Astrocyte (in vitro differentiated cells and primary cell): ENCODE measurements around the gene BMPR1B. TPM values are rescaled to one million over a fixed set of nuclear protein-coding genes. Genes with fewer than 3 reads are reported as not detected.
A peak's percentile ranks its signal among the peaks of the same experiment; 100 is the strongest.

Experiments used
- DNase-seq: peaks from one replicate; pipeline ENCODE4 v3.0.0-alpha.2; 2010; ENCODE audit warnings: low read depth
- FAIRE-seq: peaks from 2 replicates; lab custom pipeline; 2011; peaks lifted over from hg19 to GRCh38; lab: Jason Lieb, UNC
- H2AFZ ChIP-seq: 2 replicates; pipeline ENCODE4 v1.6.0; 2012; ENCODE audit warnings: low read depth, low read length, inconsistent platforms
- H3K27ac ChIP-seq: 2 replicates; pipeline ENCODE4 v1.5.1; 2011; ENCODE audit warnings: low read depth, low read length, inconsistent platforms
- H3K27me3 ChIP-seq: 2 replicates; pipeline ENCODE4 v1.6.0; 2011; ENCODE audit warnings: low read length, inconsistent platforms; ENCODE audit not compliant: insufficient read depth
- H3K36me3 ChIP-seq: 2 replicates; pipeline ENCODE4 v1.5.1; 2011; ENCODE audit warnings: low read length, inconsistent platforms; ENCODE audit not compliant: insufficient read depth
- H3K4me1 ChIP-seq: 2 replicates; pipeline ENCODE4 v1.5.1; 2011; ENCODE audit warnings: low read length, inconsistent platforms; ENCODE audit not compliant: insufficient read depth
- H3K4me2 ChIP-seq: 2 replicates; pipeline ENCODE4 v1.6.0; 2012; ENCODE audit warnings: low read length, inconsistent platforms
- H3K4me3 ChIP-seq: 2 replicates; pipeline ENCODE4 v1.5.1; 2011; ENCODE audit warnings: low read depth, mild to moderate bottlenecking, low read length, inconsistent platforms; ENCODE audit not compliant: insufficient read depth
- H3K79me2 ChIP-seq: 2 replicates; pipeline ENCODE4 v1.6.0; 2012; ENCODE audit warnings: mild to moderate bottlenecking, low read length, inconsistent platforms; ENCODE audit not compliant: insufficient read depth
- H3K9ac ChIP-seq: 2 replicates; pipeline ENCODE4 v1.6.0; 2012; ENCODE audit warnings: mild to moderate bottlenecking, low read length, inconsistent platforms
- H3K9me3 ChIP-seq: 2 replicates; pipeline ENCODE4 v1.5.1; 2012; ENCODE audit warnings: low read depth, mild to moderate bottlenecking, low read length, inconsistent platforms; ENCODE audit not compliant: insufficient read depth
- H4K20me1 ChIP-seq: 2 replicates; pipeline ENCODE4 v1.6.0; 2012; ENCODE audit warnings: low read length, inconsistent platforms; ENCODE audit not compliant: insufficient read depth
- H3K27ac Mint-ChIP-seq: one replicate; pipeline ENCODE4 v1.8.0; 2021; ENCODE audit warnings: mild to moderate bottlenecking, mixed read lengths; ENCODE audit not compliant: unreplicated experiment
- H3K27me3 Mint-ChIP-seq: one replicate; pipeline ENCODE4 v1.8.0; 2021; ENCODE audit warnings: low read depth, mixed read lengths; ENCODE audit not compliant: unreplicated experiment
- H3K36me3 Mint-ChIP-seq: one replicate; pipeline ENCODE4 v1.8.0; 2021; ENCODE audit warnings: low read depth, mixed read lengths; ENCODE audit not compliant: unreplicated experiment
- H3K4me1 Mint-ChIP-seq: one replicate; pipeline ENCODE4 v1.8.0; 2021; ENCODE audit warnings: low read depth, mixed read lengths; ENCODE audit not compliant: unreplicated experiment
- H3K4me3 Mint-ChIP-seq: one replicate; pipeline ENCODE4 v1.8.0; 2021; ENCODE audit warnings: mild to moderate bottlenecking, moderate library complexity, mixed read lengths; ENCODE audit not compliant: unreplicated experiment
- H3K9me3 Mint-ChIP-seq: one replicate; pipeline ENCODE4 v1.8.0; 2021; ENCODE audit warnings: mild to moderate bottlenecking, mixed read lengths; ENCODE audit not compliant: unreplicated experiment
- EZH2 ChIP-seq: IDR thresholded peaks from 2 replicates; pipeline ENCODE4 v1.6.1; 2012; ENCODE audit warnings: mild to moderate bottlenecking, low read length, inconsistent platforms; ENCODE audit not compliant: insufficient read depth
- total RNA-seq: library from RNA; stranded (reverse); gene quantifications from 2 replicates; pipeline ENCODE4 v1.2.1, GENCODE V29; 2021
- TF ChIP-seq, protein P1 (sequence below): IDR thresholded peaks from 2 replicates; pipeline ENCODE4 v1.5.1; 2011; ENCODE audit warnings: low read depth, mild to moderate bottlenecking, inconsistent platforms, low read length, moderate library complexity; ENCODE audit not compliant: insufficient read depth

BMPR1B gene
- total RNA-seq, 1 donor from 2014 or later: 14.1 TPM

GRCh38 chr4:95105983-95106382 is 348.2 kb downstream of the BMPR1B start:
- Histone ChIP-seq H3K79me2 (no peaks in the 10 kb centered on the region), H3K4me1 (peaks cover 24% of the 10 kb centered on the region), H3K4me2 (peak overlapping the region; percentile 33), H3K9me3 (no peaks in the 10 kb centered on the region), H4K20me1 (no peaks in the 10 kb centered on the region), H3K9ac (no peak overlapping the region), H3K27ac (no peak overlapping the region), H3K36me3 (no peaks in the 10 kb centered on the region), H2AFZ (no peak overlapping the region), H3K27me3 (peaks cover 2% of the 10 kb centered on the region), H3K4me3 (no peak overlapping the region)
- no peak for DNase-seq
- TF ChIP-seq, protein P1, sequence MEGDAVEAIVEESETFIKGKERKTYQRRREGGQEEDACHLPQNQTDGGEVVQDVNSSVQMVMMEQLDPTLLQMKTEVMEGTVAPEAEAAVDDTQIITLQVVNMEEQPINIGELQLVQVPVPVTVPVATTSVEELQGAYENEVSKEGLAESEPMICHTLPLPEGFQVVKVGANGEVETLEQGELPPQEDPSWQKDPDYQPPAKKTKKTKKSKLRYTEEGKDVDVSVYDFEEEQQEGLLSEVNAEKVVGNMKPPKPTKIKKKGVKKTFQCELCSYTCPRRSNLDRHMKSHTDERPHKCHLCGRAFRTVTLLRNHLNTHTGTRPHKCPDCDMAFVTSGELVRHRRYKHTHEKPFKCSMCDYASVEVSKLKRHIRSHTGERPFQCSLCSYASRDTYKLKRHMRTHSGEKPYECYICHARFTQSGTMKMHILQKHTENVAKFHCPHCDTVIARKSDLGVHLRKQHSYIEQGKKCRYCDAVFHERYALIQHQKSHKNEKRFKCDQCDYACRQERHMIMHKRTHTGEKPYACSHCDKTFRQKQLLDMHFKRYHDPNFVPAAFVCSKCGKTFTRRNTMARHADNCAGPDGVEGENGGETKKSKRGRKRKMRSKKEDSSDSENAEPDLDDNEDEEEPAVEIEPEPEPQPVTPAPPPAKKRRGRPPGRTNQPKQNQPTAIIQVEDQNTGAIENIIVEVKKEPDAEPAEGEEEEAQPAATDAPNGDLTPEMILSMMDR: no peak
- TF ChIP-seq EZH2: no peak
- Mint-ChIP-seq H3K27me3 (no peaks in the 10 kb centered on the region), H3K36me3 (no peaks in the 10 kb centered on the region), H3K27ac (no peak overlapping the region), H3K4me3 (no peak overlapping the region), H3K4me1 (peaks cover 27% of the 10 kb centered on the region), H3K9me3 (no peaks in the 10 kb centered on the region)
- peak; percentile 85 for FAIRE-seq

DNA sequence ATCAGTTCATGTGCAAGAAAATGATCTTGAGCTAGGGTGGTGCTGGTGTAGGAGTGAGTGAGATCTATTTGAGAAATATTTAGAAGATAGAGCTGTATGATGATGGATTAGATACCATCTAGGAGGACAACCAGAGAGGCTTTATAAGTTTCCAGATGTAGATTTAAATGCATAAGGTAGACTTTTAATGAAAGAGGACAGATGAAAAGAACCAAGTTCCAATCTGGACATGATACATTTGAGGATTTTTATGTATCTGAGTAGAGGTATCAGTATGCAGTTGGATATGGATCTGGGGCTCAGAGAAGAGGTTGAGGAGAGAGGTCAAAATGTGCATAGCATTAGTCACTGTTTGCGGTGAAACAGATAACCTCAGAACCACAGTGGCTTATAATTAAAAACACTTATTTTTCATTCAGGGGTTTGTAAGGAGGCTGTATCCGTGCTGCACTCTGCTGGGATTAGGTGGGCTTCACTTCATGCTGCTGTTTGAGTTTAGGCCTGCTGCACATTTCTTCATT is 348.7 kb downstream of the BMPR1B start:
- peaks cover 27% of the 10 kb centered on the region for H3K4me1 Mint-ChIP-seq
- no peaks in the 10 kb centered on the region for H3K36me3 Mint-ChIP-seq
- H3K9me3 ChIP-seq: no peaks in the 10 kb centered on the region
- DNase-seq (peak; percentile 71), FAIRE-seq (no peak)
- no peaks in the 10 kb centered on the region for H3K27me3 Mint-ChIP-seq
- H3K79me2 ChIP-seq: no peaks in the 10 kb centered on the region
- no peaks in the 10 kb centered on the region for H4K20me1 ChIP-seq
- no peak overlapping the region for H3K4me3 Mint-ChIP-seq
- peaks cover 2% of the 10 kb centered on the region for H3K27me3 ChIP-seq
- H3K9me3 Mint-ChIP-seq: no peaks in the 10 kb centered on the region
- H3K4me2 ChIP-seq: peak overlapping the region; percentile 33
- no peak overlapping the region for H3K9ac ChIP-seq
- H3K27ac ChIP-seq: no peak overlapping the region
- H3K36me3 ChIP-seq: no peaks in the 10 kb centered on the region
- H3K27ac Mint-ChIP-seq: no peak overlapping the region
- no peak overlapping the region for H3K4me3 ChIP-seq
- H3K4me1 ChIP-seq: peaks cover 24% of the 10 kb centered on the region
- no peak for TF ChIP-seq EZH2
- TF ChIP-seq, protein P1: peak; percentile 3
- H2AFZ ChIP-seq: no peak overlapping the region

GRCh38 chr4:95107004-95107403 is 349.2 kb downstream of the BMPR1B start:
- Histone ChIP-seq H3K4me2 (peak overlapping the region; percentile 33), H3K27ac (no peak overlapping the region), H3K4me3 (no peak overlapping the region), H3K9me3 (no peaks in the 10 kb centered on the region), H3K9ac (no peak overlapping the region), H2AFZ (no peak overlapping the region), H3K27me3 (peaks cover 2% of the 10 kb centered on the region), H3K36me3 (no peaks in the 10 kb centered on the region), H3K79me2 (no peaks in the 10 kb centered on the region), H4K20me1 (no peaks in the 10 kb centered on the region), H3K4me1 (peaks cover 24% of the 10 kb centered on the region)
- Mint-ChIP-seq H3K4me1 (peaks cover 27% of the 10 kb centered on the region), H3K36me3 (no peaks in the 10 kb centered on the region), H3K4me3 (no peak overlapping the region), H3K9me3 (no peaks in the 10 kb centered on the region), H3K27me3 (no peaks in the 10 kb centered on the region), H3K27ac (no peak overlapping the region)
- TF ChIP-seq EZH2: no peak
- TF ChIP-seq, protein P1: no peak
- FAIRE-seq (no peak), DNase-seq (no peak)
